ENCODE measurements around the gene CNKSR3. TPM values are rescaled to one million over a fixed set of nuclear protein-coding genes. Genes with fewer than 3 reads are reported as not detected.

CNKSR3 gene
- total RNA-seq, 1 experiment from 2014 or later = 14.7 TPM

GRCh38 chr6:154488248-154488593 is 22.3 kb downstream of the CNKSR3 start:
- Histone ChIP-seq H3K27ac (peak overlapping the region; percentile 93), H3K27me3 (replicated peaks) (no peaks in the 10 kb centered on the region), H3K9me3 (replicated peaks) (no peaks in the 10 kb centered on the region), H3K36me3 (no peaks in the 10 kb centered on the region), H3K4me3 (no peak overlapping the region), H3K4me1 (replicated peaks) (peaks cover 45% of the 10 kb centered on the region)
- peak in 1 of 2 experiments; percentile 34 for DNase-seq (ENCODE audit: low read depth in 1 of 2, low spot score in 2 of 2)

DNA sequence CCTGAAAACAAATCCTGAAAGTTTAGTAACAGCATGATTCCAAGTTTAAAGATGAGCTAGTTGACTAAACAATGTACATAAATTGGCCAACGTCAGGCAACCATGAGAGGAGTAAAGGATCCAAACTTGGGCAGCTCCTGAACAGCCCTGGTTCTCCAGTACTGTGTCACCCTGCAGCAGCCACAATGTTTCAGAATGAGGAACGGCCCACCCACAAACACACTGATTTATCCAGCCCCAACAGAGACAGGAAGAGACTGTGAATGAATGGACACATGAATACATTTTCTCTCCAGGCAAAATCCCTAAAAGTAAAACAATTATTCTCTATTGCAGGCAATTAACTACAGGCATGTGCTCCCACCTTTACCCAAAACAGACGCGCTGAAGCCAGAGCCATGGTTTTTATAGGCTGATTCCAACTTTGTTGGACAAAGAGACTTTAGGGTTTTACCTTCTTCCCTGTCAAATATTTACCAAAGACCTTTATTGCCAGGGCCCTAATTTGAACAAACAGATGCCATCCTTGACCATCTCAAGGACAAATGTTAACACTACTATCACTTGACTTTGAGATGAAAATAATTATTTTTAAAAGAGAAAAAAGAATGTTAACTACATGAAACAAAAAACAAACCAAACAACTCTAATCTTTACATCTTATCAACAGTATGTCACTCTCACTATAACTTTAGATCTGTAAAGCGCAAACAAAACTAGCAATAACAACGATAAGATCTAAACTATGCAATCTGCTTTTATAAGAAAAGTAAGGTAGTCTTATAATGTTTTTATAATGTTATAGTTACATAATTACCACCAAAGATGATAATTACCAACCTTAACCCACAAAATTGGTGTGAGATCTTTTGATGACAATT is 22.9 kb downstream of the CNKSR3 start:
- Histone ChIP-seq H3K27ac (peak overlapping the region; percentile 93), H3K9me3 (replicated peaks) (no peaks in the 10 kb centered on the region), H3K4me1 (replicated peaks) (peaks cover 48% of the 10 kb centered on the region)

DNA sequence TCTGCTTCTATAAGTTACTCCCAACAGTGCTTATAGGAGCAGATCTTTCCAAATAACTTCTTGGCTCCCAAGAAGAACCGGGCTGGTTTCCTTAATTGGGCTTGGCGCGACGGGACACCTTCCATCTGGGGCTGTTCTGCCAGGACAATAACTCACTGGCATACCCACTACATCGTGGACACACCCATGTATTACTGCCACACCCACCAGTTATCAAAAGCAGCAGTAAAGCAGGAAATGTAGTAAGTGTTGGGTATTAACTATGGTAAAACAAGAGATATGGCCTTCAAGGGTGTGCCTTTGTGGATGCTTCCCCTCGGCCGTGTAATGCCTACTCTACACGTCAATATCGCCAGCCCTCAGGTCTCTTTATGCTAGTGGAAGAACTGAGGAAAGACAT is 24.7 kb downstream of the CNKSR3 start:
- H3K4me1 ChIP-seq (replicated peaks) = peaks cover 45% of the 10 kb centered on the region
- no peak for DNase-seq (ENCODE audit: low read depth in 1 of 2, low spot score in 2 of 2)
- no peaks in the 10 kb centered on the region for H3K27me3 ChIP-seq (replicated peaks)
- no peak overlapping the region for H3K27ac ChIP-seq
- H3K9me3 ChIP-seq (replicated peaks) = no peaks in the 10 kb centered on the region
- H3K36me3 ChIP-seq = no peaks in the 10 kb centered on the region
- no peak overlapping the region for H3K4me3 ChIP-seq

More for the DNA sequence above, 22.9 kb downstream of the CNKSR3 start:
- H3K27me3 ChIP-seq (replicated peaks) = no peaks in the 10 kb centered on the region
- DNase-seq (ENCODE audit: low read depth in 1 of 2, low spot score in 2 of 2) = peak; percentile 79 to 82
- no peaks in the 10 kb centered on the region for H3K36me3 ChIP-seq
- H3K4me3 ChIP-seq = no peak overlapping the region

DNA sequence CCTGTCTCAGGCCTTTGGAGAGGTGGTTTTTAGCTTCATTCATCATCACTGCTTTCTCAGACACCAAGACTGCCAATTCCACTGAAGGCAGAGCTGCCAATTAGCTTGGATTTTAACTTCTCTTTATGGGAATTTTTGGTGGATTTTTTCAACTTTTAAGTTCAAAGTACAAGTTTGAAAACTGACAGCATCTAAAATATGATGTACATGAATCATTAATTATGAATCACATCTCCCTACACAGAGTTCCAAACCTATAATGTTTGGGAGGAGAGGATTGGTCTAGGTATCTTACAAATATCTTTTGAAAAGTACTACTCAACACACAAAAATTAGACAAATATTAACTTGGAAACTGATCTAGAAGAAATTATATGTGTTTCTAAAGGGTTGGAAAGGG is 25.5 kb downstream of the CNKSR3 start:
- no peak overlapping the region for H3K27ac ChIP-seq
- no peak for DNase-seq (ENCODE audit: low read depth in 1 of 2, low spot score in 2 of 2)
- H3K27me3 ChIP-seq (replicated peaks) = no peaks in the 10 kb centered on the region

DNA sequence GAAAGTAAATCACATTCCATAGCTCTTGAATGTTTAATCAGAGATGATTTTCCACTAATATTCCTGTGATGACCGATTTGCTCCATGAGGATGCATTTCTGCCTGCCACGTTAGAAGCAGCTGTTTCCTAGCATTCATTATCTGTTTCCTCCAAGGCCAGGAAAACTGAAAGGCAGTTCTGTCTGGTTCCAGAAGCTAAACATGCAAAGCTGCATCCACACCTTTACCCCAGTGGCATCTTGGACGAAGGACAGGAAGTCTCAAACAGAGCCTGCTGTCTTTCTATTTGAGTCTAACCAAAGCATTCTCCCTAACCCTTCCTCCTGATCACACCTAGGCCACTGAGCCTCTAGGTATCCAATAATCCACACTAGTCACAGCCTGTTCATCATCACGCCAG is 27.6 kb downstream of the CNKSR3 start:
- Histone ChIP-seq H3K9me3 (replicated peaks) (no peaks in the 10 kb centered on the region), H3K27ac (no peak overlapping the region), H3K36me3 (no peaks in the 10 kb centered on the region), H3K4me3 (no peak overlapping the region), H3K27me3 (replicated peaks) (no peaks in the 10 kb centered on the region), H3K4me1 (replicated peaks) (peaks cover 54% of the 10 kb centered on the region)
- DNase-seq (ENCODE audit: low read depth in 1 of 2, low spot score in 2 of 2) = no peak

More for the DNA sequence above, 25.5 kb downstream of the CNKSR3 start:
- no peaks in the 10 kb centered on the region for H3K36me3 ChIP-seq
- no peak overlapping the region for H3K4me3 ChIP-seq
- no peaks in the 10 kb centered on the region for H3K9me3 ChIP-seq (replicated peaks)
- H3K4me1 ChIP-seq (replicated peaks) = peaks cover 53% of the 10 kb centered on the region

DNA sequence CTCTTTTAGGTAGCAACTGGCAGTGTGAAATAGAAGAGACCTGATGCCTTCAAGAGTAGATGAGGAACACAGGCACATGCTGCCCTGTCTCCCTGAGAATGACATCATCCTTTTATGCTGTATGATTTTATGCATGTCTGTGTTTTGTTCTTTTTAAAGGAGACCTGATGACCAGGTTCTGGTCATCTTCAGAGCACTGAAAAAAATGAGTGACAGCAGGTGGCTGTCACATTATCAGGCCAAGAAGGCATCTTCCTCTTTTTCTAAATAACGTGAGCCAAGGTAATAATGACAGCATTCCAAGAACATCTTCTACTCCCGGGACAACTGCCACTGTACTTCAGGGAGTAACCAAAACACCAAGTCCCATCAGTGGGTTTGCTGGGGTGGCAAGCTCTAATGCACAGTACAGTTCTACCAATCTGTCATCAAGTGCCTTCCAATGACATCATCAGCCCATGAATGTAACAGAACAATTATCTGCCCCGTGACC is 28.9 kb downstream of the CNKSR3 start:
- Histone ChIP-seq H3K36me3 (no peaks in the 10 kb centered on the region), H3K27ac (no peak overlapping the region), H3K27me3 (replicated peaks) (no peaks in the 10 kb centered on the region), H3K4me1 (replicated peaks) (peaks cover 47% of the 10 kb centered on the region), H3K9me3 (replicated peaks) (no peaks in the 10 kb centered on the region), H3K4me3 (no peak overlapping the region)
- DNase-seq (ENCODE audit: low read depth in 1 of 2, low spot score in 2 of 2) = no peak

DNA sequence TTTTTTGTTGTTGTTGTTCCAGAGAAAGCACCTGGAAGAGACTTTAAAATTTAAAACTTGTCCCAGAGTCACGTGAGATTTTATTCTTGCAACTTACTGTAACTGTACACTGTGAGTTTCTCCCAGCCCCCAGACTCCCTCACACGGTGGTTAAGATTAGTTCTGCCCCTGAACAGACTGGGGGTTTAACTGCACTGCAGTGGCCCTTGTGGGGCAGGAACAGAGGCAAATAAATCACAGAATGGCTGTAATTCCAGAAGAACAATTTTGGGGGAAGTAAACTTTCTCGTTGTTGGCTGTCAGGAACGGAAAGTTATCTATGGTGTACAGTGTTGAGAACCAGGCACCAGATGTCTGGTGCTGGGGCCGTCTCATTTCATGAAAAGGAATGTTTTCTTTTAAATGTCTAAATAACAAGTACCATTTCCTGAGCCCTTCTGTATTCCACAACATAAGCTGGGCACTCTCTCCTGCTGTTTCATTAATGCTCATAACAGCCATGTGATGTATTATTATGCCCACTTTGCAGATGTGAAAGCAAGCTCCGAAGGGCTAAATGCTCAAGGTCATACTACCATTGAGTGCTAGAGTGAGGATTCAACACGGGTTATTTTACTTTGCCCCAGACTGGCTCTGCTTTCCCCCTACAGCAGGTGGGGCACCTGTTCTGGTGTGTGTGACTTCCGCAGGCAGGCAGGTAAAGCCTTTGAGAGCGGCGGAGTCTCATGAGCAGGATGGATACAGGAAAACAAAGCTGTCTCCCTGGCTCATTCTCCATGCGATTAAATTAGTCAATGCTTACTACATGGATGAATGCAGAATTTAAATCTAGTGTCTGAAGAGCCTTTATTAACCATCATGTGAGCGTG is 30.5 kb downstream of the CNKSR3 start:
- peak overlapping the region; percentile 88 for H3K27ac ChIP-seq
- peak overlapping the region; percentile 15 for H3K4me3 ChIP-seq
- H3K9me3 ChIP-seq (replicated peaks) = no peaks in the 10 kb centered on the region
- H3K36me3 ChIP-seq = no peaks in the 10 kb centered on the region
- peaks cover 48% of the 10 kb centered on the region for H3K4me1 ChIP-seq (replicated peaks)
- H3K27me3 ChIP-seq (replicated peaks) = no peaks in the 10 kb centered on the region
- no peak for DNase-seq (ENCODE audit: low read depth in 1 of 2, low spot score in 2 of 2)

GRCh38 chr6:154479351-154479769 is 31.1 kb downstream of the CNKSR3 start:
- Histone ChIP-seq H3K4me1 (replicated peaks) (peaks cover 55% of the 10 kb centered on the region), H3K36me3 (no peaks in the 10 kb centered on the region), H3K4me3 (peak overlapping the region; percentile 15), H3K27ac (peak overlapping the region; percentile 88), H3K27me3 (replicated peaks) (no peaks in the 10 kb centered on the region), H3K9me3 (replicated peaks) (no peaks in the 10 kb centered on the region)
- DNase-seq (ENCODE audit: low read depth in 1 of 2, low spot score in 2 of 2) = peak; percentile 68 to 85

- Histone ChIP-seq H3K36me3 (no peaks in the 10 kb centered on the region), H3K4me1 (replicated peaks) (peaks cover 56% of the 10 kb centered on the region), H3K27me3 (replicated peaks) (no peaks in the 10 kb centered on the region), H3K9me3 (replicated peaks) (no peaks in the 10 kb centered on the region), H3K27ac (peak overlapping the region; percentile 88), H3K4me3 (no peak overlapping the region)
- no peak for DNase-seq (ENCODE audit: low read depth in 1 of 2, low spot score in 2 of 2)
Measured at GRCh38 chr6:154478701-154479060, 31.8 kb downstream of the CNKSR3 start.

DNA sequence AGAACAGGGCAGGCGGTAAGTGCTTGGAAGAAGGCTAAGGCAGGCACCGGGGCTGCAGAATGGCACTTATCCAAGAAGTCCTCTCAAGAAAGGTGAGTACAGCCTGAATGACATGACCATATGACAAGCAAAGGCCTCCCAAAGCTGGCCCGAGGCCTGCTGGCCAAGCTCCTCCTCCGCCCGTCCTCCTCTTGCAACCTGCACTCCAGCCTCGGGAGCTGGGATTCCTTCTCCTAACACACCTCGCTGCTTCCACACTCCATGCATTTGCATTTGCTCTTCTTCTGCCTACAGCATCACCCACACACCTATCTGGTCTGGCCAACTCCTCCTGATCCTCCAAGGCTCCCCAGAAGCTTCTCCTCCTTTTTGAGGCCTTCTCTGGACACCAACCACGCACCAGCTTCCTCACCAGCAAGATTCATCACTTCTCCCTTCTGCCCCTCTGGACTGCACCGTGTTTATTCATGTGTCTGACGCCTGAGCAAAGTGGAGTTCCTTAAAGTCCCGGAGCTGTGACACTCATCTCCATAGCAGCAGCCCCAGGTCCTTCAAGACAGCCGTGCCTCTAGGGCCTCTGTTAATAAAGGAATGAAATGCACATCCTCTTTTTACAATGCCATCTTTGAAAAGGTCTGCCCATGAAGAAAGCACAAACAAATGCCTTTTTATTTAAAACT is 32.3 kb downstream of the CNKSR3 start:
- Histone ChIP-seq H3K27me3 (replicated peaks) (no peaks in the 10 kb centered on the region), H3K4me1 (replicated peaks) (peaks cover 56% of the 10 kb centered on the region), H3K27ac (peak overlapping the region; percentile 88), H3K4me3 (no peak overlapping the region), H3K36me3 (no peaks in the 10 kb centered on the region), H3K9me3 (replicated peaks) (no peaks in the 10 kb centered on the region)
- DNase-seq (ENCODE audit: low read depth in 1 of 2, low spot score in 2 of 2) = peak in 1 of 2 experiments; percentile 53

DNA sequence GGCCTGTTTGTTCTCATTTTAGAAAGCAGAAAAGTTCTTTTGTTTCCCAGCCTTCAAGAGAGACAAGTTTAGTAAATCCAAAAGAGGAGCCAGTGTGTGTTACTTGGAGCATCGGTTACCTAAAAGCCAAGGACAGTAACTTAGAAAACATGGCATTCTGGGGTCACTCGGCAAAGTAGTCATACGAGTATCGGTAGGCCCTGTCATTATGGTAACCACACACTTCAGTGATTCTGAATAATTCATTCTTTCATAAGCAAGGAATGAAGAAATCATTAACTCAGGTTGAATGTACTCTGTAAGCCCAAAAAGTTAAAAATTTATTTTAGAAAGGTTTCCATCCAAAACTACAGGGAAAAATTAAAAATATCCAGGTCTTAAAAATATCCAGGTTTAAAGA is 34.0 kb downstream of the CNKSR3 start:
- no peaks in the 10 kb centered on the region for H3K27me3 ChIP-seq (replicated peaks)
- no peak overlapping the region for H3K4me3 ChIP-seq
- H3K36me3 ChIP-seq = no peaks in the 10 kb centered on the region
- no peak for DNase-seq (ENCODE audit: low read depth in 1 of 2, low spot score in 2 of 2)
- H3K27ac ChIP-seq = no peak overlapping the region
- peaks cover 45% of the 10 kb centered on the region for H3K4me1 ChIP-seq (replicated peaks)
- H3K9me3 ChIP-seq (replicated peaks) = no peaks in the 10 kb centered on the region

GRCh38 chr6:154474648-154475428 is 35.6 kb downstream of the CNKSR3 start:
- Histone ChIP-seq H3K36me3 (no peaks in the 10 kb centered on the region), H3K9me3 (replicated peaks) (peaks cover 4% of the 10 kb centered on the region; the same call in 1 of the 2 replicates), H3K4me1 (replicated peaks) (peaks cover 34% of the 10 kb centered on the region), H3K27me3 (replicated peaks) (no peaks in the 10 kb centered on the region), H3K27ac (peak overlapping the region; percentile 71), H3K4me3 (no peak overlapping the region)
- peak; percentile 78 to 79 for DNase-seq (ENCODE audit: low read depth in 1 of 2, low spot score in 2 of 2)

DNA sequence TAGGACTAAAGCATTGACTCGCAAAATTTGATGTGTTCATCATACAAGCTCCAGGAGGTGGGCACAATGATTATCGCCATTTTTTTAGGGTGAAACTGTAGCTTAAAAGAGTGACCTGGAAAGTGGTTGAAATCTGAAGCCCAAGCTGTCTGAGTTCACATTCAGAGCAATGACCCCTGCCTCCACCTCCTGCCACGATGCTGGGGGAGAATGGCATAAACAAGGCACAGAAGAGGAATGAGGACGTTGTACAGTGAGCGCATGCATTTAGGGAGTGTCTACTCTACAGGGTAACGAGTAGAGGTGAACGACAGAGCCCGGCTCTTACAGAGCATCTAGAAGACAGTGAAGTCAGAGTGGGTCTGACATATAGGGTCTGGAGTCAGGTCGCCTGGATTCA is 37.2 kb downstream of the CNKSR3 start:
- H3K27me3 ChIP-seq (replicated peaks) = no peaks in the 10 kb centered on the region
- no peak overlapping the region for H3K4me3 ChIP-seq
- H3K36me3 ChIP-seq = no peaks in the 10 kb centered on the region
- H3K9me3 ChIP-seq (replicated peaks) = peaks cover 4% of the 10 kb centered on the region; the same call in 1 of the 2 replicates
- H3K4me1 ChIP-seq (replicated peaks) = peaks cover 21% of the 10 kb centered on the region
- DNase-seq (ENCODE audit: low read depth in 1 of 2, low spot score in 2 of 2) = no peak
- H3K27ac ChIP-seq = no peak overlapping the region

Measured in SJSA1 (cell line).